ENCODE data around the gene ZFYVE26.
"Not testable (repeated sequence)": the region's sequence is repeated elsewhere in the genome, so short reads cannot be mapped to it uniquely, and the experiment has no call there.

Gene ZFYVE26

GRCh38 chr14:67749341-67750084 is 66.9 kb downstream of the ZFYVE26 start:
- DNase-seq: no peak

GRCh38 chr14:67748312-67748711 is 68.1 kb downstream of the ZFYVE26 start:
- no peak for DNase-seq

- no peak for DNase-seq
These were observed 69.5 kb downstream of the ZFYVE26 start for GRCh38 chr14:67746927-67747326.

GRCh38 chr14:67744046-67744445 is 72.3 kb downstream of the ZFYVE26 start:
- no peak for DNase-seq

- no peak for DNase-seq
These were observed 77.5 kb downstream of the ZFYVE26 start for GRCh38 chr14:67738740-67739504.

GRCh38 chr14:67736771-67737170 is 79.6 kb downstream of the ZFYVE26 start:
- DNase-seq: no peak

- no peak for DNase-seq
These were observed 80.8 kb downstream of the ZFYVE26 start for GRCh38 chr14:67735336-67736147.

GRCh38 chr14:67734675-67735074 is 81.7 kb downstream of the ZFYVE26 start:
- no peak for DNase-seq

GRCh38 chr14:67733616-67734015 is 82.8 kb downstream of the ZFYVE26 start:
- DNase-seq: no peak

GRCh38 chr14:67729072-67729885 is 87.1 kb downstream of the ZFYVE26 start:
- no peak for DNase-seq

GRCh38 chr14:67728258-67728657 is 88.1 kb downstream of the ZFYVE26 start:
- no peak for DNase-seq

- no peak for DNase-seq
These were observed 89.0 kb downstream of the ZFYVE26 start for GRCh38 chr14:67727361-67727760.

GRCh38 chr14:67725171-67725570 is 91.2 kb downstream of the ZFYVE26 start:
- DNase-seq: no peak

- DNase-seq: no peak
These were observed 94.1 kb downstream of the ZFYVE26 start for GRCh38 chr14:67722293-67722692.

GRCh38 chr14:67721875-67722274 is 94.5 kb downstream of the ZFYVE26 start:
- no peak for DNase-seq

- no peak for DNase-seq
These were observed 96.5 kb downstream of the ZFYVE26 start for GRCh38 chr14:67719866-67720265.

GRCh38 chr14:67719385-67719784 is 97.0 kb downstream of the ZFYVE26 start:
- not testable (repeated sequence) for DNase-seq

- DNase-seq: no peak
These were observed 98.1 kb downstream of the ZFYVE26 start for GRCh38 chr14:67718265-67718664.

GRCh38 chr14:67717048-67717447 is 99.3 kb downstream of the ZFYVE26 start:
- DNase-seq: no peak

- no peak for DNase-seq
These were observed 106.2 kb downstream of the ZFYVE26 start for GRCh38 chr14:67710209-67710608.

GRCh38 chr14:67709796-67710195 is 106.6 kb downstream of the ZFYVE26 start:
- DNase-seq: not testable (repeated sequence)

GRCh38 chr14:67709346-67709745 is 107.0 kb downstream of the ZFYVE26 start:
- DNase-seq: not testable (repeated sequence)

GRCh38 chr14:67705211-67705610 is 111.2 kb downstream of the ZFYVE26 start:
- DNase-seq: no peak
